Uterus (tissue), 4 donors: ENCODE results near the gene ATG13. TPM values are rescaled to one million over a fixed set of nuclear protein-coding genes. Genes with fewer than 3 reads are reported as not detected.
A peak's percentile ranks its signal among the peaks of the same experiment; 100 is the strongest.
"Not testable (repeated sequence)": the region's sequence is repeated elsewhere in the genome, so short reads cannot be mapped to it uniquely, and the experiment has no call there.

Experiments used
- DNase-seq, 2 donors: peaks; one replicate each; pipeline ENCODE4 v3.0.0-alpha.2; 2019 to 2020
- H3K27ac ChIP-seq, 2 donors: fragments of 200-600 bp; sonication (generic); 1 replicate in 1 of 2; 2 replicates in 1 of 2; pipeline ENCODE4 v1.5.1; 2016 to 2018
- H3K27me3 ChIP-seq, 2 donors: fragments of 200-600 bp; sonication (generic); one replicate each; pipeline ENCODE4 v1.5.1; 2018 to 2019; ENCODE audit warnings: control low read depth in 1 of 2
- H3K36me3 ChIP-seq, 2 donors: fragments of 200-600 bp; sonication (generic); one replicate each; pipeline ENCODE4 v1.5.1; 2019; ENCODE audit warnings: control low read depth in 1 of 2
- H3K4me1 ChIP-seq, 2 donors: fragments of 200-600 bp; sonication (generic); one replicate each; pipeline ENCODE4 v1.5.1; 2018 to 2019; ENCODE audit warnings: control low read depth in 1 of 2
- H3K4me3 ChIP-seq, 2 donors: fragments of 200-600 bp; sonication (generic); 1 replicate in 1 of 2; 2 replicates in 1 of 2; pipeline ENCODE4 v1.5.1; 2018 to 2019; ENCODE audit warnings: mild to moderate bottlenecking in 1 of 2
- H3K9me3 ChIP-seq, 2 donors: fragments of 200-600 bp; sonication (generic); one replicate each; pipeline ENCODE4 v1.5.1; 2019; ENCODE audit warnings: control low read depth in 1 of 2
- POLR2A ChIP-seq, 2 donors: fragments of 450-650 bp; IDR thresholded peaks; one replicate each; pipeline ENCODE4 v1.6.1; 2016; ENCODE audit warnings: antibody characterized with exemption in 2 of 2, mild to moderate bottlenecking in 1 of 2, moderate library complexity in 1 of 2
- intact Hi-C: fragments of 100-400 bp; cut with DNase I; formaldehyde crosslinking; loops from one replicate; pipeline ENCODE4 v1.15.1; 2023; ENCODE audit warnings: low total_unique reads
- total RNA-seq, 4 donors: library from RNA; depleted of rRNA in 3 of 4; stranded (reverse); fragments of >200 nt in 3 of 4; gene quantifications; one replicate each; pipeline versions ENCODE4 v1.1.0 to v1.2.4, GENCODE V29; 2014 to 2023
- TF ChIP-seq, protein P1 (sequence below), 4 experiments: fragments of 200-600 bp in 2 of 4; fragments of 450-650 bp in 2 of 4; sonication (generic) in 2 of 4; IDR thresholded peaks; one replicate each; pipeline ENCODE4 v1.5.1; 2016 to 2019; ENCODE audit warnings: antibody characterized with exemption in 4 of 4, mild to moderate bottlenecking in 2 of 4, moderate library complexity in 1 of 4
- donor health status: DM: yes; HTN: yes; CAD: no.

The ATG13 gene
- total RNA-seq, 4 donors from 2014 or later = 51.8 to 102 (median 68.3) TPM

- Histone ChIP-seq H3K27me3 (no peaks in the 10 kb centered on the region), H3K4me3 (no peak overlapping the region), H3K36me3 (no peaks in the 10 kb centered on the region), H3K27ac (peak overlapping the region; percentile 66 to 81), H3K4me1 (peaks cover 0 to 9% of the 10 kb centered on the region in 2 donors), H3K9me3 (no peaks in the 10 kb centered on the region)
- intact Hi-C loops = no loop called here
- no peak for TF ChIP-seq POLR2A (IDR thresholded peaks at IDR 0.05)
- TF ChIP-seq, protein P1, sequence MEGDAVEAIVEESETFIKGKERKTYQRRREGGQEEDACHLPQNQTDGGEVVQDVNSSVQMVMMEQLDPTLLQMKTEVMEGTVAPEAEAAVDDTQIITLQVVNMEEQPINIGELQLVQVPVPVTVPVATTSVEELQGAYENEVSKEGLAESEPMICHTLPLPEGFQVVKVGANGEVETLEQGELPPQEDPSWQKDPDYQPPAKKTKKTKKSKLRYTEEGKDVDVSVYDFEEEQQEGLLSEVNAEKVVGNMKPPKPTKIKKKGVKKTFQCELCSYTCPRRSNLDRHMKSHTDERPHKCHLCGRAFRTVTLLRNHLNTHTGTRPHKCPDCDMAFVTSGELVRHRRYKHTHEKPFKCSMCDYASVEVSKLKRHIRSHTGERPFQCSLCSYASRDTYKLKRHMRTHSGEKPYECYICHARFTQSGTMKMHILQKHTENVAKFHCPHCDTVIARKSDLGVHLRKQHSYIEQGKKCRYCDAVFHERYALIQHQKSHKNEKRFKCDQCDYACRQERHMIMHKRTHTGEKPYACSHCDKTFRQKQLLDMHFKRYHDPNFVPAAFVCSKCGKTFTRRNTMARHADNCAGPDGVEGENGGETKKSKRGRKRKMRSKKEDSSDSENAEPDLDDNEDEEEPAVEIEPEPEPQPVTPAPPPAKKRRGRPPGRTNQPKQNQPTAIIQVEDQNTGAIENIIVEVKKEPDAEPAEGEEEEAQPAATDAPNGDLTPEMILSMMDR (IDR thresholded peaks at IDR 0.05) = no peak
- peak; percentile 46 to 53 for DNase-seq
Measured at GRCh38 chr11:46666516-46666915, 49.2 kb downstream of the ATG13 start.

GRCh38 chr11:46667043-46667481 lies 49.7 kb downstream of the ATG13 start:
- peak; percentile 51 to 69 for DNase-seq
- Histone ChIP-seq H3K36me3 (no peaks in the 10 kb centered on the region), H3K9me3 (no peaks in the 10 kb centered on the region), H3K4me1 (peaks cover 0 to 9% of the 10 kb centered on the region in 2 donors), H3K27ac (peak overlapping the region; percentile 66 to 81), H3K4me3 (no peak overlapping the region), H3K27me3 (no peaks in the 10 kb centered on the region)
- TF ChIP-seq POLR2A (IDR thresholded peaks at IDR 0.05) = no peak
- TF ChIP-seq, protein P1 (IDR thresholded peaks at IDR 0.05) = no peak
- intact Hi-C loops = no loop called here

DNA sequence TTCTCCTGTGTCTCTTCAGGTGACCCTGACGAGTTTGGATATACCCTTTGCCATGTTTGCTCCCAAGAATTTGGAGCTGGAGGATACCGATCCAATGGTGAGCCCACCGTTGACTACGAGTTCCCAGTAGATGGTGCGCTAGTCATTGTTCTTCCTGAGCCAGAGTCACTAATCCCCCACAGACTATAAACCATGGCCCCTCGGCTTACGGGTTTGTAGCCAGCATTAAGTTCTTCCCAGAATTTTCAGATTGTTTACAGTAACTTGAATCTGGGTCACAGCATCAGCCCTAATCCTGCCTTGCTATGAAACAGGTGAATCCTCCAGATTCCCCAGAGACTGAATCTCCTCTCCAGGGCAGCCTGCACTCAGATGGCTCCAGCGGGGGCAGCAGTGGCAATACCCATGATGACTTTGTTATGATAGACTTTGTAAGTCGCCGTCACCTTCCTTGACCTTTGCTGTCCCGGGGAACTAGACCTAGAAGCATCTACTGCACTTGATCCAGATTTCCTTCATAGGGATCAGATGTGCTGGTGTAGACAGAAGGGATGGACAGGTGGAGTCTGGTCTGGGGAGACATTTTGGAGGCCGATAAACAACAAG lies 51.2 kb downstream of the ATG13 start:
- TF ChIP-seq, protein P1 (IDR thresholded peaks at IDR 0.05) = no peak
- no peak for TF ChIP-seq POLR2A (IDR thresholded peaks at IDR 0.05)
- Histone ChIP-seq H3K9me3 (no peaks in the 10 kb centered on the region), H3K36me3 (no peaks in the 10 kb centered on the region), H3K27ac (peak overlapping the region in 1 of 2 donors; percentile 66), H3K4me1 (peaks cover 0 to 9% of the 10 kb centered on the region in 2 donors), H3K27me3 (no peaks in the 10 kb centered on the region), H3K4me3 (no peak overlapping the region)
- intact Hi-C loops = no loop called here
- no peak for DNase-seq

- DNase-seq = no peak
- H3K36me3 ChIP-seq = no peaks in the 10 kb centered on the region
- no peak for TF ChIP-seq POLR2A (IDR thresholded peaks at IDR 0.05)
- TF ChIP-seq, protein P1 (IDR thresholded peaks at IDR 0.05) = no peak
- intact Hi-C loops = no loop called here
- H3K27me3 ChIP-seq = no peaks in the 10 kb centered on the region
- H3K4me1 ChIP-seq = peaks cover 5 to 13% of the 10 kb centered on the region in 2 donors
- no peak overlapping the region for H3K27ac ChIP-seq
- no peaks in the 10 kb centered on the region for H3K9me3 ChIP-seq
- H3K4me3 ChIP-seq = no peak overlapping the region
Measured at GRCh38 chr11:46669711-46670139, 52.4 kb downstream of the ATG13 start.

DNA sequence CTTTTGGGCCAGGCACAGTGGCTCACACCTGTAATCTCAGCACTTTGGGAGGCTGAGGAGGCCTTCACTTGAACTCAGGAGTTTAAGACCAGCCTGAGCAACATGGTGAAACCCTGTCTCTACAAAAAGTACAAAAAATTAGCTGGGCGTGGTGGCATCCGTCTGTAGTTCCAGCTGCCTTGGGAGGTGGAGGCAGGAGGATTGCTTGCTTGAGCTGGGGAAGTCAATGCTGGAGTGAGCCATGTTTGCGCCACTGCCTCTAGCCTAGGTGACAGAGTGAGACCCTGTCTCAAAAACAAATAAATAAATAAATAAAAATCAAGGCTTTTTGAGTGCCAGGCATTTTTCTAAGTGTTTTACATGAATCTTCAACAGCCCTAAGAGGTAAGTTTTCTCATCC lies 53.2 kb downstream of the ATG13 start:
- H3K27me3 ChIP-seq, intact Hi-C loops, H3K4me3 ChIP-seq, H3K9me3 ChIP-seq, DNase-seq, H3K36me3 ChIP-seq: not testable (repeated sequence)
- H3K4me1 ChIP-seq = peaks cover 5 to 17% of the 10 kb centered on the region in 2 donors
- H3K27ac ChIP-seq = peak overlapping the region in 1 of 2 donors; percentile 2
